ENCODE data around the gene TNS1. TPM values are rescaled to one million over a fixed set of nuclear protein-coding genes. Genes with fewer than 3 reads are reported as not detected.

The TNS1 gene
- total and polyA plus RNA-seq, 2 experiments from 2014 or later: 16.2 to 27.6 TPM

GRCh38 chr2:217834744-217835513, 167.9 kb downstream of the TNS1 start:
- H4K20me1 ChIP-seq (ENCODE audit: insufficient read depth, poor library complexity, severe bottlenecking): no peaks in the 10 kb centered on the region
- H3K27ac ChIP-seq: no peak overlapping the region
- WGBS (ENCODE audit: low lambda C conversion rate, missing lambda C conversion rate): 96% methylated on average over 11 of the region's 11 CpGs
- DNase-seq (ENCODE audit: low spot score): no peak
- H3K9me3 ChIP-seq (ENCODE audit: low read depth): no peaks in the 10 kb centered on the region
- no peaks in the 10 kb centered on the region for H3K79me2 ChIP-seq
- H2AFZ ChIP-seq: no peak overlapping the region
- H3K27me3 ChIP-seq: no peaks in the 10 kb centered on the region
- TF ChIP-seq EZH2phosphoT487 (IDR thresholded peaks at IDR 0.05; ENCODE audit: low read depth, severe bottlenecking, unreplicated experiment): no peak
- no peak for TF ChIP-seq EZH2 (IDR thresholded peaks at IDR 0.05; ENCODE audit: borderline replicate concordance)
- TF ChIP-seq, protein P1, sequence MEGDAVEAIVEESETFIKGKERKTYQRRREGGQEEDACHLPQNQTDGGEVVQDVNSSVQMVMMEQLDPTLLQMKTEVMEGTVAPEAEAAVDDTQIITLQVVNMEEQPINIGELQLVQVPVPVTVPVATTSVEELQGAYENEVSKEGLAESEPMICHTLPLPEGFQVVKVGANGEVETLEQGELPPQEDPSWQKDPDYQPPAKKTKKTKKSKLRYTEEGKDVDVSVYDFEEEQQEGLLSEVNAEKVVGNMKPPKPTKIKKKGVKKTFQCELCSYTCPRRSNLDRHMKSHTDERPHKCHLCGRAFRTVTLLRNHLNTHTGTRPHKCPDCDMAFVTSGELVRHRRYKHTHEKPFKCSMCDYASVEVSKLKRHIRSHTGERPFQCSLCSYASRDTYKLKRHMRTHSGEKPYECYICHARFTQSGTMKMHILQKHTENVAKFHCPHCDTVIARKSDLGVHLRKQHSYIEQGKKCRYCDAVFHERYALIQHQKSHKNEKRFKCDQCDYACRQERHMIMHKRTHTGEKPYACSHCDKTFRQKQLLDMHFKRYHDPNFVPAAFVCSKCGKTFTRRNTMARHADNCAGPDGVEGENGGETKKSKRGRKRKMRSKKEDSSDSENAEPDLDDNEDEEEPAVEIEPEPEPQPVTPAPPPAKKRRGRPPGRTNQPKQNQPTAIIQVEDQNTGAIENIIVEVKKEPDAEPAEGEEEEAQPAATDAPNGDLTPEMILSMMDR (IDR thresholded peaks at IDR 0.05; ENCODE audit: poor library complexity): no peak
- H3K4me1 ChIP-seq (ENCODE audit: insufficient read depth): peaks cover 12% of the 10 kb centered on the region
- H3K4me2 ChIP-seq: no peak overlapping the region
- no peaks in the 10 kb centered on the region for H3K36me3 ChIP-seq (replicated peaks; ENCODE audit: insufficient read depth, low read depth)
- H3K4me3 ChIP-seq: no peak overlapping the region
- H3K9me2 ChIP-seq (replicated peaks; ENCODE audit: insufficient read depth): no peaks in the 10 kb centered on the region

DNA sequence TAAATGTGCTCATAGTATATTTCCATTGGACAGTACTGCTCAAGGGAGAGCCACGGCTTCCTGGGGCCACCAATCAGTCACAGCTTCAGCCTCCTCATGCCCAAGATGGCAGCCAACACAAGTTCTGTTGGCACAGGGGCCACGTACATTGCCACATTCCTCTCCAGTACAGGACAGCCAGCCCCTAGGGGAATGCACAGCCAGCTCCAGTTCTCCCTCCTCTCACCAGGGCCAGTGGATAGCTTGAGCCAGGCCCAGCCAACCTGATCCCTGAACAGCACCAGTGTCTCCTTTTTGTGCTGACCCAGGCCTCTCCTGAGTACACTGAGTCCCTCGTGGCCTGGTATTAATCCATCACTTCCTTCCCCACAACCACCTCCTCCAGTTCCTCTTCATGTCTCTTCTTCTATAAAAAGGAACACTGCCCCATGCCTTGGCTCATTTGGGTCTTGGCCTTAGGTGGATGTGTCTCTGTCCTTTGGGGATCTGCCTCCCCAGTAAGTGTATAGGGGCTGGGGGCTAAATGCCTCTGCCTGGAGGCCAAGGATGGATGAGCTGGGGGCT, 168.7 kb downstream of the TNS1 start:
- TF ChIP-seq EZH2 (IDR thresholded peaks at IDR 0.05; ENCODE audit: borderline replicate concordance): no peak
- TF ChIP-seq EZH2phosphoT487 (IDR thresholded peaks at IDR 0.05; ENCODE audit: low read depth, severe bottlenecking, unreplicated experiment): no peak
- TF ChIP-seq, protein P1 (IDR thresholded peaks at IDR 0.05; ENCODE audit: poor library complexity): no peak
- H4K20me1 ChIP-seq (ENCODE audit: insufficient read depth, poor library complexity, severe bottlenecking): no peaks in the 10 kb centered on the region
- no peak overlapping the region for H3K27ac ChIP-seq

GRCh38 chr2:217833439-217833838, 169.4 kb downstream of the TNS1 start:
- H3K27me3 ChIP-seq: no peaks in the 10 kb centered on the region
- 92% methylated on average over 8 of the region's 8 CpGs for WGBS (ENCODE audit: low lambda C conversion rate, missing lambda C conversion rate)
- H4K20me1 ChIP-seq (ENCODE audit: insufficient read depth, poor library complexity, severe bottlenecking): no peaks in the 10 kb centered on the region
- H3K4me3 ChIP-seq: no peak overlapping the region
- no peaks in the 10 kb centered on the region for H3K36me3 ChIP-seq (replicated peaks; ENCODE audit: insufficient read depth, low read depth)
- peaks cover 12% of the 10 kb centered on the region for H3K4me1 ChIP-seq (ENCODE audit: insufficient read depth)
- no peaks in the 10 kb centered on the region for H3K79me2 ChIP-seq
- H3K9me3 ChIP-seq (ENCODE audit: low read depth): no peaks in the 10 kb centered on the region
- H2AFZ ChIP-seq: no peak overlapping the region
- no peaks in the 10 kb centered on the region for H3K9me2 ChIP-seq (replicated peaks; ENCODE audit: insufficient read depth)
- DNase-seq (ENCODE audit: low spot score): no peak
- TF ChIP-seq, protein P1 (IDR thresholded peaks at IDR 0.05; ENCODE audit: poor library complexity): no peak
- no peak for TF ChIP-seq EZH2 (IDR thresholded peaks at IDR 0.05; ENCODE audit: borderline replicate concordance)
- TF ChIP-seq EZH2phosphoT487 (IDR thresholded peaks at IDR 0.05; ENCODE audit: low read depth, severe bottlenecking, unreplicated experiment): no peak
- no peak overlapping the region for H3K27ac ChIP-seq
- no peak overlapping the region for H3K4me2 ChIP-seq

More for the DNA sequence above, 168.7 kb downstream of the TNS1 start:
- Histone ChIP-seq H3K36me3 (replicated peaks; ENCODE audit: insufficient read depth, low read depth) (no peaks in the 10 kb centered on the region), H3K9me2 (replicated peaks; ENCODE audit: insufficient read depth) (no peaks in the 10 kb centered on the region), H3K4me1 (ENCODE audit: insufficient read depth) (peaks cover 12% of the 10 kb centered on the region), H3K4me3 (no peak overlapping the region), H3K79me2 (no peaks in the 10 kb centered on the region), H3K27me3 (no peaks in the 10 kb centered on the region), H2AFZ (no peak overlapping the region), H3K9me3 (ENCODE audit: low read depth) (no peaks in the 10 kb centered on the region), H3K4me2 (no peak overlapping the region)
- no peak for DNase-seq (ENCODE audit: low spot score)
- WGBS (ENCODE audit: low lambda C conversion rate, missing lambda C conversion rate): 86% methylated on average over 3 of the region's 3 CpGs

Data from hepatocyte (in vitro differentiated cells).